ENCODE measurements around the gene TUBG2.

DNA sequence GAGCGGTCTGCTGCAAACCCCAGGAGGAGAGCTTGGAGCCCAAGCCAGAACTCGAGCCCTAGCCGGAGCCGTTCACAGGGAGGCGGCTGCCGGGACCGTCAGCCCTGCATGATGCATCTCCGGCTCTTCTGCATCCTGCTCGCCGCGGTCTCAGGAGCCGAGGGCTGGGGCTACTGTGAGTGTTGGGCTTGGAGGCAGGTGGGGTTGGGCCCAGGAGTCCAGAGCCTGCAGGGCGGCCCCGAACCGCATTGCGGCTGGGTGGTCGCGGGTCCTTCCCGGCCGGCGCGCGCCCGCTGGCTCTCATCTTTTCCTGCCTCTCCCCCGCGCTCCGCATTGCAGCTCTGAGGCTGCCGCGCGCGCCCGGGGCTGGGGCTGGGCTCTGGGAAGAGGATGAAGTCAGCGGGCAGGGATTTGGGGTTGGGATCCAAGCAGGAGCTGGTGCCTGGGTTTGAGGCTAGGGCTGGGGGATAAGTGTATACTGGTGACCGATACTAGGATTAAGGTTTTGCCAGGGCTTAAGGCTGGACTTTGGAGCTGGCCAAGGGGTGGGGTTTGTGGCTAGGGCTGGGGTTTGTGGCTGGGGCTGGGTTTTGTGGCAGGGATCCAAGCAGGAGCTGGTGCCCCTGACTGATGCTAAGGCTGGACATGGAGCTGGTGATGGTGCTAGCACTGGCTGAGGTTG, 23.8 kb downstream of the TUBG2 start:
- TF ChIP-seq, protein P1, sequence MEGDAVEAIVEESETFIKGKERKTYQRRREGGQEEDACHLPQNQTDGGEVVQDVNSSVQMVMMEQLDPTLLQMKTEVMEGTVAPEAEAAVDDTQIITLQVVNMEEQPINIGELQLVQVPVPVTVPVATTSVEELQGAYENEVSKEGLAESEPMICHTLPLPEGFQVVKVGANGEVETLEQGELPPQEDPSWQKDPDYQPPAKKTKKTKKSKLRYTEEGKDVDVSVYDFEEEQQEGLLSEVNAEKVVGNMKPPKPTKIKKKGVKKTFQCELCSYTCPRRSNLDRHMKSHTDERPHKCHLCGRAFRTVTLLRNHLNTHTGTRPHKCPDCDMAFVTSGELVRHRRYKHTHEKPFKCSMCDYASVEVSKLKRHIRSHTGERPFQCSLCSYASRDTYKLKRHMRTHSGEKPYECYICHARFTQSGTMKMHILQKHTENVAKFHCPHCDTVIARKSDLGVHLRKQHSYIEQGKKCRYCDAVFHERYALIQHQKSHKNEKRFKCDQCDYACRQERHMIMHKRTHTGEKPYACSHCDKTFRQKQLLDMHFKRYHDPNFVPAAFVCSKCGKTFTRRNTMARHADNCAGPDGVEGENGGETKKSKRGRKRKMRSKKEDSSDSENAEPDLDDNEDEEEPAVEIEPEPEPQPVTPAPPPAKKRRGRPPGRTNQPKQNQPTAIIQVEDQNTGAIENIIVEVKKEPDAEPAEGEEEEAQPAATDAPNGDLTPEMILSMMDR (IDR thresholded peaks at IDR 0.05; ENCODE audit: poor library complexity, severe bottlenecking), result no peak
- TF ChIP-seq TAF1 (IDR thresholded peaks at IDR 0.05; ENCODE audit: low read depth), result peak; percentile 67
- TF ChIP-seq POLR2AphosphoS5 (IDR thresholded peaks at IDR 0.05), result peak; percentile 8
- TF ChIP-seq EZH2 (IDR thresholded peaks at IDR 0.05; ENCODE audit: borderline replicate concordance, insufficient read depth, low read length, poor library complexity, severe bottlenecking), result no peak
- no peak for TF ChIP-seq RAD21 (conservative IDR thresholded peaks at IDR 0.05)
- no peak for TF ChIP-seq EP300 (conservative IDR thresholded peaks at IDR 0.05; ENCODE audit: poor library complexity, severe bottlenecking)
- TF ChIP-seq, protein P2, sequence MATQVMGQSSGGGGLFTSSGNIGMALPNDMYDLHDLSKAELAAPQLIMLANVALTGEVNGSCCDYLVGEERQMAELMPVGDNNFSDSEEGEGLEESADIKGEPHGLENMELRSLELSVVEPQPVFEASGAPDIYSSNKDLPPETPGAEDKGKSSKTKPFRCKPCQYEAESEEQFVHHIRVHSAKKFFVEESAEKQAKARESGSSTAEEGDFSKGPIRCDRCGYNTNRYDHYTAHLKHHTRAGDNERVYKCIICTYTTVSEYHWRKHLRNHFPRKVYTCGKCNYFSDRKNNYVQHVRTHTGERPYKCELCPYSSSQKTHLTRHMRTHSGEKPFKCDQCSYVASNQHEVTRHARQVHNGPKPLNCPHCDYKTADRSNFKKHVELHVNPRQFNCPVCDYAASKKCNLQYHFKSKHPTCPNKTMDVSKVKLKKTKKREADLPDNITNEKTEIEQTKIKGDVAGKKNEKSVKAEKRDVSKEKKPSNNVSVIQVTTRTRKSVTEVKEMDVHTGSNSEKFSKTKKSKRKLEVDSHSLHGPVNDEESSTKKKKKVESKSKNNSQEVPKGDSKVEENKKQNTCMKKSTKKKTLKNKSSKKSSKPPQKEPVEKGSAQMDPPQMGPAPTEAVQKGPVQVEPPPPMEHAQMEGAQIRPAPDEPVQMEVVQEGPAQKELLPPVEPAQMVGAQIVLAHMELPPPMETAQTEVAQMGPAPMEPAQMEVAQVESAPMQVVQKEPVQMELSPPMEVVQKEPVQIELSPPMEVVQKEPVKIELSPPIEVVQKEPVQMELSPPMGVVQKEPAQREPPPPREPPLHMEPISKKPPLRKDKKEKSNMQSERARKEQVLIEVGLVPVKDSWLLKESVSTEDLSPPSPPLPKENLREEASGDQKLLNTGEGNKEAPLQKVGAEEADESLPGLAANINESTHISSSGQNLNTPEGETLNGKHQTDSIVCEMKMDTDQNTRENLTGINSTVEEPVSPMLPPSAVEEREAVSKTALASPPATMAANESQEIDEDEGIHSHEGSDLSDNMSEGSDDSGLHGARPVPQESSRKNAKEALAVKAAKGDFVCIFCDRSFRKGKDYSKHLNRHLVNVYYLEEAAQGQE (IDR thresholded peaks at IDR 0.05; ENCODE audit: borderline replicate concordance), result peak; percentile 60
- TF ChIP-seq MXI1 (conservative IDR thresholded peaks at IDR 0.05; ENCODE audit: poor library complexity, severe bottlenecking), result peak; percentile 61

All from neural cell (in vitro differentiated cells).